Brain microvascular endothelial cell (primary cell): Measurements from ENCODE around the gene ARF6.

Source experiments
- DNase-seq: peaks from one replicate; pipeline ENCODE4 v3.0.0-alpha.2; 2020
- H3K27ac ChIP-seq: fragments of 250-450 bp; sonication (Bioruptor Pico); 2 replicates; pipeline ENCODE4 v1.5.1; 2020; ENCODE audit warnings: mild to moderate bottlenecking, moderate library complexity
- H3K27me3 ChIP-seq: fragments of 250-450 bp; sonication (Bioruptor Pico); replicated peaks from 2 replicates; pipeline ENCODE4 v1.5.1; 2020; ENCODE audit warnings: mild to moderate bottlenecking
- H3K36me3 ChIP-seq: fragments of 250-450 bp; sonication (Bioruptor Pico); replicated peaks from 2 replicates; pipeline ENCODE4 v1.5.1; 2020; ENCODE audit warnings: mild to moderate bottlenecking
- H3K4me3 ChIP-seq: 2 replicates; pipeline ENCODE4 v1.5.1; 2011; ENCODE audit warnings: low read depth, mild to moderate bottlenecking, control low read depth, low read length, moderate library complexity
- CTCF ChIP-seq: IDR thresholded peaks from 2 replicates; pipeline ENCODE4 v1.5.1; 2011; ENCODE audit warnings: low read depth, mild to moderate bottlenecking, moderate library complexity, low read length, control low read depth, inconsistent platforms; ENCODE audit errors: missing control alignments
- in situ Hi-C: cut with HindIII; loops from 2 replicates; pipeline ENCODE4 v1.10.0; 2017; ENCODE audit warnings: low sequenced_read_pairs, low pct_ligation_motif_present

ARF6 gene

GRCh38 chr14:49907186-49907585, 14.3 kb downstream of the ARF6 start:
- in situ Hi-C loops, result no loop called here
- DNase-seq, result no peak
- no peak for TF ChIP-seq CTCF
- Histone ChIP-seq H3K36me3 (no peaks in the 10 kb centered on the region), H3K27ac (peak overlapping the region; percentile 99), H3K27me3 (no peaks in the 10 kb centered on the region), H3K4me3 (no peak overlapping the region)

- no peak for TF ChIP-seq CTCF
- in situ Hi-C loops, result no loop called here
- no peak for DNase-seq
- Histone ChIP-seq H3K36me3 (no peaks in the 10 kb centered on the region), H3K27ac (peak overlapping the region; percentile 99), H3K27me3 (no peaks in the 10 kb centered on the region), H3K4me3 (no peak overlapping the region)
Observed at GRCh38 chr14:49908433-49908782, 15.5 kb downstream of the ARF6 start.

- Histone ChIP-seq H3K4me3 (no peak overlapping the region), H3K27ac (peak overlapping the region; percentile 99), H3K36me3 (no peaks in the 10 kb centered on the region), H3K27me3 (no peaks in the 10 kb centered on the region)
- in situ Hi-C loops, result no loop called here
- no peak for DNase-seq
- no peak for TF ChIP-seq CTCF
Observed at GRCh38 chr14:49909016-49909415, 16.1 kb downstream of the ARF6 start.

GRCh38 chr14:49915085-49915484, 22.2 kb downstream of the ARF6 start:
- H3K36me3 ChIP-seq, result no peaks in the 10 kb centered on the region
- DNase-seq, result no peak
- no peaks in the 10 kb centered on the region for H3K27me3 ChIP-seq
- H3K27ac ChIP-seq, result no peak overlapping the region
- TF ChIP-seq CTCF, result no peak
- in situ Hi-C loops, result no loop called here
- H3K4me3 ChIP-seq, result no peak overlapping the region

GRCh38 chr14:49918706-49919105, 25.8 kb downstream of the ARF6 start:
- H3K27me3 ChIP-seq, result no peaks in the 10 kb centered on the region
- no peaks in the 10 kb centered on the region for H3K36me3 ChIP-seq
- no peak overlapping the region for H3K27ac ChIP-seq
- in situ Hi-C loops, result no loop called here
- H3K4me3 ChIP-seq, result no peak overlapping the region
- no peak for DNase-seq
- TF ChIP-seq CTCF, result no peak

GRCh38 chr14:49919825-49920659, 27.2 kb downstream of the ARF6 start:
- H3K36me3 ChIP-seq, result no peaks in the 10 kb centered on the region
- no peak overlapping the region for H3K4me3 ChIP-seq
- in situ Hi-C loops, result no loop called here
- no peak for DNase-seq
- no peak for TF ChIP-seq CTCF
- no peaks in the 10 kb centered on the region for H3K27me3 ChIP-seq
- H3K27ac ChIP-seq, result no peak overlapping the region
